ENCODE data around the gene ACTMAP.

Gene ACTMAP

DNA sequence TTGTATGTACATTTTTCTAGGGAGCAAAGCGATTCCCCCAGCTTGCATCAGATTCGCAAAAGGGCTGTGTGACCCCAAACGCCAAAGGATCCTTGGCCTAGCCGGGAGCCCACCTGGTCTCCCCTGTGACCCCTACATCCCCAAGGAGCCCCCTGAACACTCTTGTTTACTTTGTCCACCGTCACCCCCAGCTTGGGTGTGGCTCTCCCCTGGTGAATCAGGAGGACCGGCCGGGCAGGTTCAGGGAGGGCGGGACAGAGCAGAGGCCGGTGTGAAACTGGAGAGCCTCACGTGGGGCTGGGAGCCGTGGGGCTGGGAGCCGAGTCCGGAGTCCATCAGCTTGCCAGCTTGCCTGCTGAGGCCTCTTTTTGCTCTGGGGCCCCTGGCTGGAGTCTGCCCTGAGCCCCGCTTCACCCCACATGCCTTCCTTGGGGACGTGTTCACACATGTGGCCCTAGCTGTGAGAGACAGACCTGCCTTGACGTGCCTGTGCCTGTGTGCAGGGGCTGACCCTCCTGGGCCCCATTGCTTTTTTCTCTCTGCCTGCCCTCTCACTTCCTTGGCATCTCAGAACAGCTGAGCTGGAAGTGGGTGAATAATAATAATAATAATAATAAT lies 31.4 kb downstream of the ACTMAP start:
- DNase-seq (ENCODE audit: extremely low spot score): no peak
- POLR2A ChIA-PET: interaction anchor here (0.8 to 1.1 kb wide), 2 partner anchors 32 to 56 kb away, joined by 3 to 7 read pairs; partner anchors contain the start of genes ACTMAP and SNRPA
- TF ChIP-seq BHLHE40 (IDR thresholded peaks at IDR 0.05; ENCODE audit: borderline replicate concordance): no peak
- no peak for TF ChIP-seq NFRKB (IDR thresholded peaks at IDR 0.05)
- no peak for TF ChIP-seq ZNF384 (IDR thresholded peaks at IDR 0.05)
- TF ChIP-seq FOXA1 (IDR thresholded peaks at IDR 0.05): no peak
- no peak for TF ChIP-seq HDGF (IDR thresholded peaks at IDR 0.05; ENCODE audit: borderline replicate concordance)
- TF ChIP-seq LEF1 (IDR thresholded peaks at IDR 0.05; ENCODE audit: borderline replicate concordance): no peak
- TF ChIP-seq SUZ12 (IDR thresholded peaks at IDR 0.05): no peak
- peak; percentile 39; the same call in 1 of the 2 replicates for TF ChIP-seq L3MBTL2 (conservative IDR thresholded peaks at IDR 0.05)
- TF ChIP-seq SP1 (IDR thresholded peaks at IDR 0.05): no peak
- CTCF ChIA-PET: no interaction called here

DNA sequence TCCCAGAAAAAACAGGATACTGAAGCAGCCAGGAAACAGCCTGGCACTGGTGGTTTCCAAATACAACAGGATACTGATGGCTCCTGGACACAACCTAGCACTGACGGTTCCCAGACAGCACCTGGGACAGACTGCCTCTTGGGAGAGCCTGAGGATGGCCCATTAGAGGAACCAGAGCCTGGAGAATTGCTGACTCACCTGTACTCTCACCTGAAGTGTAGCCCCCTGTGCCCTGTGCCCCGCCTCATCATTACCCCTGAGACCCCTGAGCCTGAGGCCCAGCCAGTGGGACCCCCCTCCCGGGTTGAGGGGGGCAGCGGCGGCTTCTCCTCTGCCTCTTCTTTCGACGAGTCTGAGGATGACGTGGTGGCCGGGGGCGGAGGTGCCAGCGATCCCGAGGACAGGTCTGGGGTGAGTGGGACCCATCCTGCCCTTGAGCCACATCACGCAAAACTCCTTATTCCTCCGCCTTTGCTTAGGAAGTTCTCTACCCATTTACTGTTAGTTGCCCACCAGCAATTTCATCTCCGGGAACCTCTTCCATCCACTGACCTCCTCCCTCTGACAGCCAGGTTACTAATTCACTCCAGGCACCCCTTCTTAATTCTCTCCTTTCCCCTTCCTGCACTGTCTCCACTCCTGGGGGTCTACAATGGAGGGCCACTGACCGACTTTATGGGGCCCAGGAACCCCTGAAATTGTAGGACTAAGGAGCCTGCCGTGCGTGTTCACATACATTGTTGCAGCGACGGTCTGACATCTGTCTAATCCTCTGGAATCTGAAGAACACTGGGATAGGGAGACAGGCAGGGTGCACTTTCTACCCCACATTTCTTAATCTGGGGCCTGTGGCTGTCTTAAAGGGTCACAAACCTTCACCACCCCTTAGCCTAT lies 32.1 kb downstream of the ACTMAP start:
- no peak for DNase-seq (ENCODE audit: extremely low spot score)
- ChIA-PET POLR2A (interaction anchor here (1.1 to 2.2 kb wide), 6 partner anchors 22 to 61 kb away, joined by 3 to 28 read pairs (median 6); partner anchors contain the start of genes ACTMAP, NUMBL and SNRPA), CTCF (interaction anchor here (0.5 kb wide), 1 partner anchor 454 kb away, joined by 5 read pairs; no protein-coding TSS in a partner anchor)
- TF ChIP-seq HDGF (IDR thresholded peaks at IDR 0.05; ENCODE audit: borderline replicate concordance): no peak
- TF ChIP-seq FOXK2 (IDR thresholded peaks at IDR 0.05): no peak
- no peak for TF ChIP-seq ZNF384 (IDR thresholded peaks at IDR 0.05)
- no peak for TF ChIP-seq SUZ12 (IDR thresholded peaks at IDR 0.05)
- no peak for TF ChIP-seq BHLHE40 (IDR thresholded peaks at IDR 0.05; ENCODE audit: borderline replicate concordance)
- no peak for TF ChIP-seq TARDBP (IDR thresholded peaks at IDR 0.05)
- TF ChIP-seq L3MBTL2 (conservative IDR thresholded peaks at IDR 0.05): no peak
- TF ChIP-seq ARNT (IDR thresholded peaks at IDR 0.05): no peak
- TF ChIP-seq LEF1 (IDR thresholded peaks at IDR 0.05; ENCODE audit: borderline replicate concordance): no peak
- TF ChIP-seq, protein P1, sequence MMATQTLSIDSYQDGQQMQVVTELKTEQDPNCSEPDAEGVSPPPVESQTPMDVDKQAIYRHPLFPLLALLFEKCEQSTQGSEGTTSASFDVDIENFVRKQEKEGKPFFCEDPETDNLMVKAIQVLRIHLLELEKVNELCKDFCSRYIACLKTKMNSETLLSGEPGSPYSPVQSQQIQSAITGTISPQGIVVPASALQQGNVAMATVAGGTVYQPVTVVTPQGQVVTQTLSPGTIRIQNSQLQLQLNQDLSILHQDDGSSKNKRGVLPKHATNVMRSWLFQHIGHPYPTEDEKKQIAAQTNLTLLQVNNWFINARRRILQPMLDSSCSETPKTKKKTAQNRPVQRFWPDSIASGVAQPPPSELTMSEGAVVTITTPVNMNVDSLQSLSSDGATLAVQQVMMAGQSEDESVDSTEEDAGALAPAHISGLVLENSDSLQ (IDR thresholded peaks at IDR 0.05): no peak
- no peak for TF ChIP-seq CTBP1 (IDR thresholded peaks at IDR 0.05; ENCODE audit: borderline replicate concordance)
- TF ChIP-seq ELF4 (IDR thresholded peaks at IDR 0.05): no peak
- TF ChIP-seq FOXM1 (IDR thresholded peaks at IDR 0.05; ENCODE audit: borderline replicate concordance): no peak
- no peak for TF ChIP-seq FOXA1 (IDR thresholded peaks at IDR 0.05)
- no peak for TF ChIP-seq SP1 (IDR thresholded peaks at IDR 0.05)
- no peak for TF ChIP-seq NFRKB (IDR thresholded peaks at IDR 0.05)

DNA sequence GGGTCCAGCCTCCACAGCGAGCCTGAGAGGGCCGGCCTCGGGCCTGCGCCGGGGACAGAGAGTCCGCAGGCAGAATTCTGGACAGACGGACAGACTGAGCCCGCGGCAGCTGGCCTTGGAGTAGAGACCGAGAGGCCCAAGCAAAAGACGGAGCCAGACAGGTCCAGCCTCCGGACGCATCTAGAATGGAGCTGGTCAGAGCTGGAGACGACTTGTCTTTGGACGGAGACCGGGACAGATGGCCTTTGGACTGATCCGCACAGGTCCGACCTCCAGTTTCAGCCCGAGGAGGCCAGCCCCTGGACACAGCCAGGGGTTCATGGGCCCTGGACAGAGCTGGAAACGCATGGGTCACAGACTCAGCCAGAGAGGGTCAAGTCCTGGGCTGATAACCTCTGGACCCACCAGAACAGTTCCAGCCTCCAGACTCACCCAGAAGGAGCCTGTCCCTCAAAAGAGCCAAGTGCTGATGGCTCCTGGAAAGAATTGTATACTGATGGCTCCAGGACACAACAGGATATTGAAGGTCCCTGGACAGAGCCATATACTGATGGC lies 32.9 kb downstream of the ACTMAP start:
- TF ChIP-seq BHLHE40 (IDR thresholded peaks at IDR 0.05; ENCODE audit: borderline replicate concordance) (no peak), HDGF (IDR thresholded peaks at IDR 0.05; ENCODE audit: borderline replicate concordance) (no peak), ZNF384 (IDR thresholded peaks at IDR 0.05) (no peak), TARDBP (IDR thresholded peaks at IDR 0.05) (no peak), L3MBTL2 (conservative IDR thresholded peaks at IDR 0.05) (no peak), SUZ12 (IDR thresholded peaks at IDR 0.05) (no peak), SP1 (IDR thresholded peaks at IDR 0.05) (no peak), NFRKB (IDR thresholded peaks at IDR 0.05) (no peak), CTBP1 (IDR thresholded peaks at IDR 0.05; ENCODE audit: borderline replicate concordance) (no peak), FOXK2 (IDR thresholded peaks at IDR 0.05) (no peak), ELF4 (IDR thresholded peaks at IDR 0.05) (no peak), LEF1 (IDR thresholded peaks at IDR 0.05; ENCODE audit: borderline replicate concordance) (no peak), ARNT (IDR thresholded peaks at IDR 0.05) (no peak), FOXM1 (IDR thresholded peaks at IDR 0.05; ENCODE audit: borderline replicate concordance) (no peak), FOXA1 (IDR thresholded peaks at IDR 0.05) (no peak)
- TF ChIP-seq, protein P1 (IDR thresholded peaks at IDR 0.05): no peak
- POLR2A ChIA-PET: interaction anchor here (1.0 to 2.2 kb wide), 8 partner anchors 16 to 61 kb away, joined by 3 to 28 read pairs (median 4); partner anchors contain the start of genes ACTMAP and NUMBL

GRCh38 chr19:40716482-40717324 lies 33.6 kb downstream of the ACTMAP start, which contains the start of the genes COQ8B and ITPKC:
TSS of gene COQ8B (minus strand) at chr19:40716886. CDS start at chr19:40714632, 2,254 bp downstream.
TSS of gene ITPKC (plus strand) at chr19:40717112. CDS start at chr19:40717136, 24 bp downstream.
- DNase-seq (ENCODE audit: extremely low spot score): peak; percentile 96
- TF ChIP-seq NFRKB (IDR thresholded peaks at IDR 0.05) (no peak), FOXM1 (IDR thresholded peaks at IDR 0.05; ENCODE audit: borderline replicate concordance) (0 out of 2 replicates have a peak, but pooled peaks have one; percentile 21), HDGF (IDR thresholded peaks at IDR 0.05; ENCODE audit: borderline replicate concordance) (no peak), ZNF384 (IDR thresholded peaks at IDR 0.05) (no peak), FOXK2 (IDR thresholded peaks at IDR 0.05) (no peak)
- ChIA-PET POLR2A (interaction anchor here (1.0 to 2.2 kb wide), 9 partner anchors 17 to 62 kb away, joined by 3 to 28 read pairs (median 4); partner anchors contain the start of genes ACTMAP and NUMBL), CTCF (interaction anchor here (1.4 kb wide), 1 partner anchor 90 kb away, joined by 3 read pairs; no protein-coding TSS in a partner anchor)

More for the DNA sequence above, 32.9 kb downstream of the ACTMAP start:
- CTCF ChIA-PET: interaction anchor here (0.5 to 1.4 kb wide), 2 partner anchors 89 to 455 kb away, joined by 3 to 5 read pairs; no protein-coding TSS in a partner anchor
- no peak for DNase-seq (ENCODE audit: extremely low spot score)

Measured in HEK293T (cell line).